ENCODE data around the gene COX11.

DNA sequence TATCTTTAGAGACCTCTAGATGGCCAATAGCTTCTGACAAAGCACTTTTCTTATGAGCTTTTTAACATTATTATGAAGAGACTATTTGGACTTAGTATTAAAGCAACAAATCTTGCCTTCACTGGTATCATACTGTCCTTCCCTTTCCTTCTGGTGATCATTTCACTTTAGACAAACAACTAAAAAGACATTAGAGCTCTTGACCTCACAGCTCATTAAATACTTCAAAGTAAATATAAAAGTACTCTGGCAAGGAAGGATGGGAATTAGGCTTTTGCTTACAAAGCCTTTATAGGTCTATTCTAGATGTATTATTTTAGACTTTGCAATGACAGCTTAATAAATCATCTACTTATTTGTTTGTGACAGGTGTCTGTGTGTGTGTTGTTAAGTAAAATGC is 11.2 kb upstream of the COX11 start:
- TF ChIP-seq, protein P1, sequence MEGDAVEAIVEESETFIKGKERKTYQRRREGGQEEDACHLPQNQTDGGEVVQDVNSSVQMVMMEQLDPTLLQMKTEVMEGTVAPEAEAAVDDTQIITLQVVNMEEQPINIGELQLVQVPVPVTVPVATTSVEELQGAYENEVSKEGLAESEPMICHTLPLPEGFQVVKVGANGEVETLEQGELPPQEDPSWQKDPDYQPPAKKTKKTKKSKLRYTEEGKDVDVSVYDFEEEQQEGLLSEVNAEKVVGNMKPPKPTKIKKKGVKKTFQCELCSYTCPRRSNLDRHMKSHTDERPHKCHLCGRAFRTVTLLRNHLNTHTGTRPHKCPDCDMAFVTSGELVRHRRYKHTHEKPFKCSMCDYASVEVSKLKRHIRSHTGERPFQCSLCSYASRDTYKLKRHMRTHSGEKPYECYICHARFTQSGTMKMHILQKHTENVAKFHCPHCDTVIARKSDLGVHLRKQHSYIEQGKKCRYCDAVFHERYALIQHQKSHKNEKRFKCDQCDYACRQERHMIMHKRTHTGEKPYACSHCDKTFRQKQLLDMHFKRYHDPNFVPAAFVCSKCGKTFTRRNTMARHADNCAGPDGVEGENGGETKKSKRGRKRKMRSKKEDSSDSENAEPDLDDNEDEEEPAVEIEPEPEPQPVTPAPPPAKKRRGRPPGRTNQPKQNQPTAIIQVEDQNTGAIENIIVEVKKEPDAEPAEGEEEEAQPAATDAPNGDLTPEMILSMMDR (IDR thresholded peaks at IDR 0.05), result no peak
- TF ChIP-seq EP300 (IDR thresholded peaks at IDR 0.05; ENCODE audit: low read depth) (no peak), POLR2AphosphoS5 (IDR thresholded peaks at IDR 0.05) (no peak)

Data from transverse colon (tissue), 4 donors.